ENCODE results near the gene MCOLN1. TPM values are rescaled to one million over a fixed set of nuclear protein-coding genes. Genes with fewer than 3 reads are reported as not detected.
A peak's percentile ranks its signal among the peaks of the same experiment; 100 is the strongest.

MCOLN1 gene
- total RNA-seq, 1 donor from 2014 or later, result 2.8 TPM

DNA sequence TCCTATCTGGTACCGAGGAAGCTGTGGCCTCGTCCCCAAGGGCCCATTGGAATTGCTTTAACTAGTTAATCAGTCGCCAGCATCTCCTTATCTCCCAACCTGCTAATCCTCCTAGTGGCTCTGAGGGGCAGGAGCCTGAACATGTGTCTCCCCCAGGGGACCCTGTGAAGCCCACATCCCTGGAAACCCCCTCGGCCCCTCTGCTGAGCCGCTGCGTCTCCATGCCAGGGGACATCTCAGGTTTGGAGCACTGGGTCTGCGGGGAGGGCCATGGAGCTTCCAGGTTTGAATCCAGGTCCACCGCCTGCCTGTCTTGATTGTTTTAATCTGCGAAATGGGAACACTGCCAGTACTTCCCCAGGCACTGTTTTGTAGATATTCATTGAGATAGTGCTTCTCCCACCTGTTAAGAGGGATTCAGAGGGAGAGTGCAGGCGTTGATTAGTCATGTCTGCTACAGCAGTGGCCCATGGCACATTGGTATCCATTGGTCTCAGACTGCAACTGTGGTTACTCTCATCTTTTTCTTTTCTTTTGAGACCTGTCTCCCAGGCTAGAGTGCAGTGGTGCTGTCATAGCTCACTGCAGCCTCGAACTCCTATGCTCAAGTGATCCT, 19.5 kb downstream of the MCOLN1 start:
- no peak for DNase-seq (ENCODE audit: low read depth in 2 of 2)

DNA sequence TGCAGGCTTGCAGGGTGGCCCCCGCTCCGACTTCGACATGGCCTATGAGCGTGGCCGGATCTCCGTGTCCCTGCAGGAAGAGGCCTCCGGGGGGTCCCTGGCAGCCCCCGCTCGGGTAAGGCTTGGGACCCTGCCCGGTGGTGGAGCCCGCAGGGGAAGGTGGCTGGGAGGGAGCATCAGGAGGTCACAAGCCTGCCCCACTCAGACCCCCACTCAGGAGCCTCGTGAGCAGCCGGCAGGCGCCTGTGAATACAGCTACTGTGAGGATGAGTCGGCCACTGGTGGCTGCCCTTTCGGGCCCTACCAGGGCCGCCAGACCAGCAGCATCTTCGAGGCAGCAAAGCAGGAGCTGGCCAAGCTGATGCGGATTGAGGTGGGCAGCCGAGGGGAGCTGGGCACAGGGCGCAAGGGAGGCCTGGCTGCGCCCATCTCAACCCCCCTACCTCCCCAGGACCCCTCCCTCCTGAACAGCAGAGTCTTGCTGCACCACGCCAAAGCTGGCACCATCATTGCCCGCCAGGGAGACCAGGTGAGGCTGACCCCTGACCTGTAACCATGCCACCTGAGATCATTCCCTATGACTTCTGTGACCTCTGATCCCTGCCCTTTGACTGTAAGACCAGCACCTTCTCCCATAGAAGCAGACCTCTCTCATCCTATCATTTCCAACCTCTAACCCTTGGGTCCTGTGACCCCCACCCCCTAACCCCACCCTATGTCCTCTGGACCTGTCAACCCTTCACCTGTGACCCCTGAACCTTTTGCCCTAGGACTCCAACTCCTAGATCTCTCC, 20.3 kb downstream of the MCOLN1 start:
- no peak for DNase-seq (ENCODE audit: low read depth in 2 of 2)

DNA sequence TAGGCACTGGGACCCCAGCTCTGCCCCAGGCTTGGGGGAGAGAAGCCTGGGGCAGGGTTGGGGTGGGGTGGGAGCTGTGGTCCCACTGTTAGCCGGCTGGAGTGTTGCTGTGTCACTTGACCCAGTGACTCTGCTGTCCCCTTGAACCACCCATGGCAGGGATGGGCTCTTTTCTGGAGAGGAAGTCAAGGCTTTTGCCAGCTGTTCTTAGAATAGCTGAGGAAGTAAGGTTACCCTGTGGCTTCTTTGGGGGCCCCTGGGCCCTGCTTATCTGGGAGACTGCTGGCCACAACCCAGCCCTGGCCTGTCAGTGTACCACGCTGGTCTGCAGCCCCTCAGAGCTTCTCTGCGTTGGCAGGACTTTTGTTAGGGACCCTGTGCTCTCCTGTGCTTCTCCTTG, 22.2 kb downstream of the MCOLN1 start:
- DNase-seq (ENCODE audit: low read depth in 2 of 2), result no peak

DNA sequence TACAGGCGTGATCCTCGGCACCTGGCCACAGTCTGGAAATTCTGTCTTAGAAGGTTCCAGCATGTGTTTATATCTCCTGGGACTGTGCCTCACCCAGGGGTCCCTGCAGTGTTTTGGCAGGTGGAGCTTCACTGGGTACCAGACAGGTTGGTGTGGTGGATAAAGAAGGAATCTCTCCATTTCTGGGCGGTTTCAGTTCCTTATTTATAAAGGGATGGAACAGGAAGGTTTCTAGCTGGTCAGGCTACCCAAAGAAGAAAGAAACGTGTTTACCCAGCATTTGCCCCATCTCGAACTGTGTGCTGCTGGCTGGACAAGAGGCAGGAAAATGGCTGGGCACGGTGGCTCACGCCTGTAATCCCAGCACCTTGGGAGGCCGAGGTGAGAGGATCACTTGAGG, 22.9 kb downstream of the MCOLN1 start:
- no peak for DNase-seq (ENCODE audit: low read depth in 2 of 2)

DNA sequence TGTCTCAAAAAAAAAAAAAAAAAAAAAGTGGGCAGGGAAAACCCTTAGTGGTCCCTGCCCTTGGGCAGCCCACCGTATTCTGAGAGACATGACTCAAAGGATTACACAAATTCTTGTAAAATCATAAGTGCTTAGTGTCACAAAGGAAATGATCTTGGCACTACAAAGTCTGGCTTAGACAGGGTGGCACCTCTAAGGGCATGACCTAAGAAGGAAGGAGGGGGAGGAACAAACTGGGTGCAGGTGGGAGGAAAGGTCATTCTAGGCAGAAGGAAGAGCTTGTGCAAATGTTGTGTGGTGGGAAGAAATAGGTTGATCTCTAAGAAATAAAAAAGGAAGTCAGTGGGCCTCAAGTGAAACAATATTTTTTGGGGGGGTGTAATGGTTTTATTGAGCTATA, 23.5 kb downstream of the MCOLN1 start:
- no peak for DNase-seq (ENCODE audit: low read depth in 2 of 2)

DNA sequence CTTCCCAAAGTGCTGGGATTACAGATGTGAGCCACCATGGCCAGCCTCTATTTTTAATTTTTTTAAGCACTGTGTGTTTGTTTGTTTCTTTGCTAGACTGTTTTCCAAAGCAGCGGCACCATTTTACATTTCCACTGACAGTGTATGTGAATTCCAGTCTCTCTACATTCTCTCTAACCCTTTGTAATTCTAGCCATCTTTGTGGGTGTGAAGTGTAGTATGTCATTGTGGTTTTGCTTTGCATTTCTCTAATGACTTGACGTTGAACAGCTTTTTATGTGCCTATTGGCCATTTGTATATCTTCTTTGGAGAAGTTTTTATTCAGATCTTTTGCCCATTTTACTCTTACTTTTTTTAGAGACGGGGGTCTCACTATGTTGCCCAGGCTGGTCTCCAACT, 24.7 kb downstream of the MCOLN1 start:
- DNase-seq (ENCODE audit: low read depth in 2 of 2), result no peak

DNA sequence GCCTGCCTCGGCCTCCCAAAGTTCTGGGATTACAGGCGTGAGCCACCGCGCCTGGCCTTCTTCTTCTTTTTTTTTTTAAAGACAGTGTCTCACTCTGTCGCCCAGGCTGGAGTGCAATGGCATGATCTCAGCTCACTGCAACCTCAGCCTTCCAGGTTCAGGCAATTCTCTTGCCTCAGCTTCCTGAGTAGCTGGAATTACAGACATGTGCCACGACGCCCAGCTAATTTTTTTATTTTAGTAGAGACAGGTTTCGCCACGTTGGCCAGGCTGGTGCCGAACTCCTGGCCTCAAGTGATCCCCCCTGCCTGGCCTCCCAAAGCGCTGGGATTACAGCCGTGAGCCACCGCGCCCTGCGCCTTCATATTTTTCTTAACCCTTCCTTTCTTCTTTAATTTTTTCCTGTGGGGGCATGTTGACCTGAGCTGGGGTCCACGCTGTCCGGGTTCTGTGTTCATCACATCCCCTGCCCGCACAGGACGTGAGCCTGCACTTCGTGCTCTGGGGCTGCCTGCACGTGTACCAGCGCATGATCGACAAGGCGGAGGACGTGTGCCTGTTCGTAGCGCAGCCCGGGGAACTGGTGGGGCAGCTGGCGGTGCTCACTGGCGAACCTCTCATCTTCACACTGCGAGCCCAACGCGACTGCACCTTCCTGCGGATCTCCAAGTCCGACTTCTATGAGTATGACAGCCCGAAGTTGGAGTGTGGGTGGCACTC, 27.2 kb downstream of the MCOLN1 start:
- DNase-seq (ENCODE audit: low read depth in 2 of 2), result no peak

DNA sequence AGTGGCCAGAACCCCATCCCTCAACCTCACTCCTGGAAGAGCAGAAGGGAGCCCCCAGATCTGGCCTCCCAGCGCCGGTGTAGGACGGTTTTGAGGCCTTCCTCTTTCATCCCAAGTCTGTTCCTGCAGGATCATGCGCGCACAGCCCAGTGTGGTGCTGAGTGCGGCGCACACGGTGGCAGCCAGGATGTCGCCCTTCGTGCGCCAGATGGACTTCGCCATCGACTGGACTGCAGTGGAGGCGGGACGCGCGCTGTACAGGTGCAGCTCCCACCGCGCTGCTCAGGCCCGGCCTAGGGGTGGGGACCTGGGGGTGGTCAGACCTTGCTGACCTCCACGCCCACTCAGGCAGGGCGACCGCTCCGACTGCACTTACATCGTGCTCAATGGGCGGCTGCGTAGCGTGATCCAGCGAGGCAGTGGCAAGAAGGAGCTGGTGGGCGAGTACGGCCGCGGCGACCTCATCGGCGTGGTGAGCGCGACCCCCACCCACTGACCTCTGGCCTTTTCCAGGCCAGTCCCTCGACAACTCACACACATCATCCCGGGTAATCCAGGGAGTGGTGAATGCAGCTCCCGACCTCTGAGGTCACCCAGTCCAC, 27.8 kb downstream of the MCOLN1 start:
- no peak for DNase-seq (ENCODE audit: low read depth in 2 of 2)

DNA sequence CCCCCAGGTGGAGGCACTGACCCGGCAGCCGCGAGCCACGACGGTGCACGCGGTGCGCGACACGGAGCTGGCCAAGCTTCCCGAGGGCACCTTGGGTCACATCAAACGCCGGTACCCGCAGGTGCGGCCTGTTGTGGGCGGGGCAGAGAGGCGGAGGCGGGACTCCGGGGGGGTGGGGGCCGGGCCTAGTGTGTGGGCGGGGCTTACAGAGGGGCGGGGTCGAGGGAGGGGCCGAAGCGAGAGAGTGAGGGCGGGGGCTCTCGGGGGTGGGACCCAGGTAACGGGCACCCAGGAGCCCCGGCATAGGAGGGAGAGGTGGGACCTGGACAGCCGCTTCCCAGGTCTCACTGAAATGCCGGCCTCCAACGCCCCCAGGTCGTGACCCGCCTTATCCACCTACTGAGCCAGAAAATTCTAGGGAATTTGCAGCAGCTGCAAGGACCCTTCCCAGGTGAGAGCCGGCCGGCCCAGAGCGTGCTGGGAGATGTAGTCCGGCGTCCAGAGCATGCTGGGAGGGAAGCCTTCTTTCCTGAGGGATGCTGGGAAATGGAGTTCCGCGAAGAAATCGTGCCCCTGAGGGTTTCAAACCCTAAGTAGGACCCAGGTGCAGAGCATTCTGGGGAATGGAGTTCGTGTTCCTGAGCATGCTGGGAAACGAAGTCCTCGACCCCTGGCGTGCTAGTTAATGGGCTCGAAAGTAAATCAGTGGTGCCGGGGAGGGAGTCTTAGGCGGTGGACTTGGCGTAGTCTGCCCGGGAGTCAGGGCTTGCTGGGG, 28.8 kb downstream of the MCOLN1 start:
- DNase-seq (ENCODE audit: low read depth in 2 of 2), result peak in 1 of 2 donors; percentile 39

DNA sequence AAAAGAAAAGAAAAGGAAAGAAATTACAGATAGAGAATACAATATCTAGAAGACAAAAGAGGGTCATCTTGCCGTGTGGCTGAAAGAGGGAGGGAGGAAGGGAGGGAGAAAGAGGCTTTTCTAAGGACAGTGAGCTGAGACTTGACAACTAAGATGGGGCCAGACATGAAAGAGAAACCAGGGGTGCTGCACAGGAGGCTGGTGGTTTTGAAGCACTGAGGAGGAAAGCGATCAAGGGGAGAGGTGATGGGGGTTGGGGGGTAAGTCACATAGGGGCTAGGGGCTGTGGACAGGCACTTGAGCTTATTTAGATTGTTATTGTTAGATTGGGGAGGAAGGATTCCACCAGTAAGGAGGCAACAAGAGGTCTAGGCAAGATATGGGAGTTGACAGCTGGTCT, 30.4 kb downstream of the MCOLN1 start:
- DNase-seq (ENCODE audit: low read depth in 2 of 2), result no peak

DNA sequence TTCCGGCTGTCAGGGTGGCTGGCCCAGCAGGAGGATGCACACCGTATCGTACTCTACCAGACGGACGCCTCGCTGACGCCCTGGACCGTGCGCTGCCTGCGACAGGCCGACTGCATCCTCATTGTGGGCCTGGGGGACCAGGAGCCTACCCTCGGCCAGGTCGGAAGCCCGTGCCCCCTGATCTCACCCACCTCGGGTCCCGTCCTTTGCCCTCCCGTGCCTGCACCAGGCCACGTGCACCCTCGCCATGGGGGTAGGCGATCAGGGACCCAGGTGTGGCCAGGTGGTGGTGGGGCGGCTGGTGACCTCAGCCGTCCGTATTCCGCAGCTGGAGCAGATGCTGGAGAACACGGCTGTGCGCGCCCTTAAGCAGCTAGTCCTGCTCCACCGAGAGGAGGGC, 32.1 kb downstream of the MCOLN1 start:
- DNase-seq (ENCODE audit: low read depth in 2 of 2), result no peak

DNA sequence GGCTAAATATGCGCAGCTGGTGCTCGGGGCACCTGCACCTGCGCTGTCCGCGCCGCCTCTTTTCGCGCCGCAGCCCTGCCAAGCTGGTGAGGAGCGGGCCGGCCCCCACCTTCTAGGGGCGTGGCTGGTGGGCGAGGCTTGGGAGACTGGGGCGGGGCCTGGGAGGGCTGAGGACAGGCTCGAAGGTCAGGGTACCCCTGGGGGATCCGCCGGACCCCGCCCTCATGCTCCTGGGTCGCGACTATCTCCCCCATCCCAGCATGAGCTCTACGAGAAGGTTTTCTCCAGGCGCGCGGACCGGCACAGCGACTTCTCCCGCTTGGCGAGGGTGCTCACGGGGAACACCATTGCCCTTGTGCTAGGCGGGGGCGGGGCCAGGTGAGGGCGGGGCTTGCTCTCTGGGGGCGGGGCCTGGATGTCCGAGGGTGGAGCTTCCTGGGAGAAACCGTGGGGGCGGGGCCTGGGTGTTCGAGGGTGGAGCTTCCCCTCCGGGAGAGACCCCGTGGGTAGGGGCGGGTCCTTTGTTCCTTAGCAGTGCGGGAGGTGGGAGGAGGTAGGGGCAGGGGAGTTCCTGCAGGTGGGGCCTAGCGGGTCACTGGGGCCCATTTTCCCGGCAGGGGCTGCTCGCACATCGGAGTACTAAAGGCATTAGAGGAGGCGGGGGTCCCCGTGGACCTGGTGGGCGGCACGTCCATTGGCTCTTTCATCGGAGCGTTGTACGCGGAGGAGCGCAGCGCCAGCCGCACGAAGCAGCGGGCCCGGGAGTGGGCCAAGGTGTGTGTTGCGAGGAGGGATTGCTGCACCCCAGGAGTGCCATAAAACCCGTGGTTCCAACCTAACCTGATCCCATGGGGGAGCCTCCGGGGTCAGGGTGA, 32.8 kb downstream of the MCOLN1 start:
- DNase-seq (ENCODE audit: low read depth in 2 of 2), result no peak

DNA sequence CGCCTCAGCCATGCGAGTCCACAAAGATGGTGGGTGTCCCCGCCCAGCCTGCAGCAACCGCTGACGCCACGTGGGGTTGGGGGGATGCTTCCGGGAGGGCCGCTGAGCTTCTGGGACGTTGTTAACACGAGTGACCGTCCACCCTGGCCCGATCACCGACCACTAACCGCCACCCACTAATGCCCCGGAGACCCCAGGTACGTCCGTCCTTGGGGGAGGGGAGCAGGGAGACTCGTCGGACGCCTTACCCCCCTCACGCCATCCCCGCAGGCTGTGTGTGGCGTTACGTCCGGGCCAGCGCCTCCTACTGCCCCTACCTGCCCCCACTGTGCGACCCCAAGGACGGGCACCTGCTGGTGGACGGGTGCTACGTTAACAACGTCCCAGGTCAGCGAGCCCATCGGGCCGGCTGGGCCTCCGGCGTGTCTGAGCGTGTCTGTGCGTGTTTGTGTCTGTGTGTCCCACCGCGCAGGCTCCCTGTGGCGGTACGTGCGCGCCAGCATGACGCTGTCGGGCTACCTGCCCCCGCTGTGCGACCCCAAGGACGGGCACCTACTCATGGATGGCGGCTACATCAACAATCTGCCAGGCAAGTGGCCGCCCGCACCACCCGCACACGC, 34.4 kb downstream of the MCOLN1 start:
- no peak for DNase-seq (ENCODE audit: low read depth in 2 of 2)

DNA sequence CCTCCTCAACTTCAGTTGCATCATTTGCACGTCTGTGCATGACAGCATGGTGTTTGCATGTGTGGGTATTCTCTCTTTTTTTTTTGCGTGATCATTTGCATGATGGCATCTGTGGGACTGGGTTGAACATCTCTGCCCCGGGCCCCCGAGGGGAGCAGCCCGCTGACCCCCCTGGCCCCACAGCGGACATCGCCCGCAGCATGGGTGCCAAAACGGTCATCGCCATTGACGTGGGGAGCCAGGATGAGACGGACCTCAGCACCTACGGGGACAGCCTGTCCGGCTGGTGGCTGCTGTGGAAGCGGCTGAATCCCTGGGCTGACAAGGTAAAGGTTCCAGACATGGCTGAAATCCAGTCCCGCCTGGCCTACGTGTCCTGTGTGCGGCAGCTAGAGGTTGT, 36.2 kb downstream of the MCOLN1 start:
- no peak for DNase-seq (ENCODE audit: low read depth in 2 of 2)

DNA sequence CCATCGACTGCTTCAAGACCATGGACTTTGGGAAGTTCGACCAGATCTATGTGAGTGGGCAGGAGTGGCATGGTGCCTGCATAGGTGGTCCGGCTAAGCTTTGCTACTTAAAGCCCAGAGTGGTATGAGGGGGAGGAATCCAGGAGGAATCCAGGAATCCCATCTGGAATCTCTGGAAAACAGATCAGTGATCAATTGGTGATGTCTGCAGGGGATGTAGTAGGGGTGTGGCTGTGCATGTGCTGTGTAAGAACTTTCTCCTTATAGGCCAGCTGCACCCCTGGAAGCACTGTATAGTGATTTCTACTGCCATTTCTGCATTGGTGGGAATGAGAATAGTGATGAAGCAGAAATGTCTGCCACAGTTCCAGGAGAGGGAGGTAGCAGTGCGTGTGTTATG, 36.7 kb downstream of the MCOLN1 start:
- DNase-seq (ENCODE audit: low read depth in 2 of 2), result no peak

DNA sequence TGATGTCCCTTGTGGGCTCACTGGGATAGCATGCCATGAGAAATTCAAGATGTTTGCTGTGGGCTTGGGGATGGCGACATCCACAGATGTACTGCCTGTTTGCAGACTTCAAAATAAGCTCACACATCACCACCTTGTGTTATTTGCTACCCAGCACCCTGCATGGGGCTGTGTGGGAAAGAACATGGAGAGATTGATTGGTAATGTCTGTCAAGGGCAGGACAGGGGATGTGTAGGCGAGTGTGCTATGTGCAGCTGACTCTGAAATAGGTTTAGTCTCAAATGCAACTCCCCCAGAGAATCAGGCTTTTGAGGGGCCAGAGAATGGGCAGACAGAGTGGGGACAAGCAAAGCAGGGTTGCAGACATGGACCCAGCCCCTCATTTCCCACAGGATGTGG, 37.8 kb downstream of the MCOLN1 start:
- no peak for DNase-seq (ENCODE audit: low read depth in 2 of 2)

DNA sequence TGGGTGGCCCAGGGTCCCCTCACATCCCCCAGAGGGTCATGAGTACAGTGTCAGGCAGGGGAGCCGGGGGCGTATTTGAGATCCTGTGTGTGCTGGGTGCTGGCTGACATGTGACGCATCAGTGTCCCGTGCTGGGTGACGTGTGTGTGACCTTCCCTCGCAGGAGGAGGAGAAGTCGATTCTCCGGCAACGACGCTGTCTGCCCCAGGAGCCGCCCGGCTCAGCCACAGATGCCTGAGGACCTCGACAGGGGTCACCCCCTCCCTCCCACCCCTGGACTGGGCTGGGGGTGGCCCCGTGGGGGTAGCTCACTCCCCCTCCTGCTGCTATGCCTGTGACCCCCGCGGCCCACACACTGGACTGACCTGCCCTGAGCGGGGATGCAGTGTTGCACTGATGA, 38.9 kb downstream of the MCOLN1 start:
- no peak for DNase-seq (ENCODE audit: low read depth in 2 of 2)

DNA sequence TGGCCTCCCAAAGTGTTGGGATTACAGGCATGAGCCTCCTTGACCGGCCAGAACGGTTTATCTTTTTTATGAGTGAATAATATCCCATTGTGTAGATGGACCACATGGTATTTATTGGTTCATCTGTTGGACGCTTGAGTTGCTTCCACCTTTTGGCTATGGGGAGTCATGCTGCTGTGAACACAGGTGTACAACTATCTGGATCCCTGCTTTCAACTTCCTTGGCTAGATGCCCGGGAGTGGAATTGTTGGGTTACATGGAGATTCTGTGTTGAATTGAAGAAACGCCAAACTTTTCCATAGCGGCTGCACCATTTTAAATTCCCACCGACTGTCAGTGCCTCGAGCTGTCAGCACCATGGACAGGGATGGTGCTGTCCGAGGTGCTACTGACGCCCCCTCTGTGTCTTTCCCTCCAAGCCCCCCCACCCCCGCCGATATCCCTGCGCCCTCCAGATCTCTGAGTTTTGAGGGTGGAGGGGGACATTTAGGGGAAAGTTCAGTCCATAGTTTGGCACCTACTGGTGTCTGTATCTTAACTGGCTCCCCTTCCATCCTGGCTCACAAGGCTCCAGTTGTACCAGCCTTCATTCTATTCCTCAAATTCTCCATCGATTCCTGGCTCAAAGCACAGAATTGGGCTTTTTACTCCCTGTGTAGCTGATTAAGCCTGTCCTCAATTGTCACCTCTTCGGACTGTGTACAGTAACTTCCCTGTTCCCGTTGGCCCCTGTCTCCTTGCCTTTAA, 40.4 kb downstream of the MCOLN1 start:
- no peak for DNase-seq (ENCODE audit: low read depth in 2 of 2)

DNA sequence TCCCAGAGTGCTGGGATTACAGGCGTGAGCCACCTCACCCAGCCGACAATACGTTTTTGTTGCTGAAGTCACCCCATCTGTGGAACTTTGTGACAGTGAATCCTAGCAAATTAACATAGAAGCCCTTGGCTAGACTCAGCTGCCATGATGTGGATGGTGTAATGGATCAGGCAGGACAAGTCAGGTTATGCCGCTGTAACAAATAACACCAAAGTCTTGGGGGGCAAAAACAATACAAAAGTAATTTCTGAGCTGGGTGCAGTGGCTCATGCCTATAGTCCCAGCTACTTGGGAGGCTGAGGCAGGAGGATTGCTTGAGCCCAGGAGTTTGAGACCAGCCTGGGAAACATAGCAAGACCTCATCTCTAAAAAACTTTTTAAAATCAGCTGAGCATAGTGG, 42.4 kb downstream of the MCOLN1 start:
- no peak for DNase-seq (ENCODE audit: low read depth in 2 of 2)

Data from dermis microvascular lymphatic vessel endothelial cell (primary cell).